GM12892 (cell line): Measurements from ENCODE around the gene CRLF2.

Experiments used
- POLR2A ChIP-seq: IDR thresholded peaks from 2 replicates; pipeline ENCODE4 v1.6.1; 2011; ENCODE audit warnings: low read depth, low read length, control low read depth
- POLR2AphosphoS5 ChIP-seq: IDR thresholded peaks from 2 replicates; pipeline ENCODE4 v1.6.1; 2011; ENCODE audit warnings: low read depth, low read length, control low read depth

DNA sequence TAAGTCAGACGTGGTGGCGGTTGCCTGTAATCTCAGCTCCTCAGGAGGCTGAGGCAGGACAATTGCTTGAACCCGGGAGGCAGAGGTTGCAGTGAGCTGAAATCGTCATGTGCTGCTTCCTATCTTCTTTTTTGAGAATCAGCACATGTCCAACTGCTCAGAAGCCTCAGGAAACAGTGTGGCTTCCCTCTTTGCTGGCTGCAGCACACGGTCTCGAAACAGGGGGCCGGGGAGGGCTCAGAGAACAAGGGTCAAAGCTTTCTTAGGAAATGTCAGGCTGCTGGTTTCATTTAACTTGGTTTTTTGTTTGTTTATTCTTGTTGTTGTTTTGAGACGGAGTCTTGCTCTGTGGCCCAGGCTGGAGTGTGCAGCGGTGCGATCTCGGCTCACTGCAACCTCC, 31.3 kb downstream of the CRLF2 start:
- TF ChIP-seq POLR2AphosphoS5, result no peak
- TF ChIP-seq POLR2A, result no peak
